Uterus (tissue), 2 donors: ENCODE measurements around the gene VAV3.
"Not testable (repeated sequence)": the region's sequence is repeated elsewhere in the genome, so short reads cannot be mapped to it uniquely, and the experiment has no call there.

Source experiments
- CTCF ChIP-seq, 4 experiments: fragments of 200-600 bp in 2 of 4; fragments of 450-650 bp in 2 of 4; sonication (generic) in 2 of 4; IDR thresholded peaks; one replicate each; pipeline ENCODE4 v1.5.1; 2016 to 2019; ENCODE audit warnings: antibody characterized with exemption in 4 of 4, mild to moderate bottlenecking in 2 of 4, moderate library complexity in 1 of 4
- POLR2A ChIP-seq, 2 donors: fragments of 450-650 bp; IDR thresholded peaks; one replicate each; pipeline ENCODE4 v1.6.1; 2016; ENCODE audit warnings: antibody characterized with exemption in 2 of 2, mild to moderate bottlenecking in 1 of 2, moderate library complexity in 1 of 2

- not testable (repeated sequence) for TF ChIP-seq CTCF, POLR2A (IDR thresholded peaks at IDR 0.05)
Measured at GRCh38 chr1:108004919-108005318, 39.9 kb upstream of the VAV3 start.
